VCaP (cell line): ENCODE results near the gene NFIB.

ENCODE experiments used
- H3K27ac ChIP-seq: fragments of 450-650 bp; 2 replicates; pipeline ENCODE4 v1.5.1; 2017
- CTCF ChIP-seq: fragments of 450-650 bp; conservative IDR thresholded peaks from 2 replicates; pipeline ENCODE4 v1.5.1; 2017; ENCODE audit warnings: mild to moderate bottlenecking, moderate library complexity

Gene NFIB

DNA sequence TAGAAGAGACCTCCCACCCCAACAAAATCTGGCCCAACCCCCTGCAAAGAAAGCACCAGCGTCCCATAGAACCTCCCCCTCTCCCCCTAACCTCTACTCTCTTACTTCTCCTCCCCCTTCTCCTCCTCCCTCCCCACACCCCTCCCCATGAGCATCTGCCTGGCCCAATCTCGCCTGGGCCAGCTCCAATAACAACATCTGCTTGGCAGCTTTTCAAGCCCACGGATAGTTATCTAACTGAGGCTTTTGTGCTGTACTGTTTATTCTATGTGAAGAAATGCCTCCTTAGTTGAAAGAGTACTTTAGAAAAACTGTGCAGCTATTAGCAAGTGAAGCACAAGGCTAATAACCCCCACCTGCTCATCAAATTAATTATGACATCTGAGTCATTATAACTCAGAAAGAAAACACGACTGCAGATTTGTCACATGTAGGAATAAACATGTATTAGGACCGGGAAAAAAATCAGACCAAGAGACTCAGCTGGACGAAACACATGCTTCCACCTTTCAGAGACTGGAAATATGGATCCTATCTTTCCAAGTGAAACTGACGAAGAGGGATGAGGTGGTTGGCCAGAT, 42.8 kb downstream of the NFIB start:
- no peak for TF ChIP-seq CTCF
- H3K27ac ChIP-seq: no peak overlapping the region

DNA sequence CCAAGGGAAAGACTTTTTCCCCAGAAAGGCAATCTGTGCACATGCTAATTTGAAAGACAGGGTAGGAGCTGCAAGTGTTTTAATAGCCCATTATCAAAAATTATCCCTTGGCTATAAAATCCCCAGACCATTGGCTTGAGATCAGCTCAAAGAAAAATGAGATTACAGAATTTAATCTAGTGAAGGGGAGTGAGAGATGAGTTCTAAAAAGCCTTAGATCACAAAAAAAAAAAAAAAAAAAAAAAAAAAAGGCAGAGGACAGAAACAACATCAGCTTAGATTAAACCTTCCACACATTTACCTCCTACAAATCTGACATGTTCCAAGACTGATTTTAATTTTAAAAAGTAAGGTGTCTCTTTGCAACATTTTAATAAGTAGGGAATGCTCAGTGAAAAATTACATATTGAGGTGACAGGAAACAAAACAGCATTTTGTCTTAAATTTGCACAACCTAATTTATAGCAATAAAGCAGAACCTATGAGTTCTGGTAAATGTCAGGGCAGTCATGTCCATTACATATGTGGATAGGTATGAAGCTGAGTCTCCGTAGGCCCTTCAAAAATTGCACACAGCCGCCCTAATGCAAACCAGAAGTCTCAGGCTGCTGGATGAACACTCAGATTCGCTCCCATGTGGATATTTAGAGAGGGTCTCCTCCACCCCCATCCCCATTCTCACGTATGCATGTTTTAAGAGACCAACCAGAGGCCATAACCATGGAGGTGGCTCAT, 43.4 kb downstream of the NFIB start:
- no peak overlapping the region for H3K27ac ChIP-seq
- TF ChIP-seq CTCF: no peak

GRCh38 chr9:14269916-14270315, 44.0 kb downstream of the NFIB start:
- TF ChIP-seq CTCF: no peak

DNA sequence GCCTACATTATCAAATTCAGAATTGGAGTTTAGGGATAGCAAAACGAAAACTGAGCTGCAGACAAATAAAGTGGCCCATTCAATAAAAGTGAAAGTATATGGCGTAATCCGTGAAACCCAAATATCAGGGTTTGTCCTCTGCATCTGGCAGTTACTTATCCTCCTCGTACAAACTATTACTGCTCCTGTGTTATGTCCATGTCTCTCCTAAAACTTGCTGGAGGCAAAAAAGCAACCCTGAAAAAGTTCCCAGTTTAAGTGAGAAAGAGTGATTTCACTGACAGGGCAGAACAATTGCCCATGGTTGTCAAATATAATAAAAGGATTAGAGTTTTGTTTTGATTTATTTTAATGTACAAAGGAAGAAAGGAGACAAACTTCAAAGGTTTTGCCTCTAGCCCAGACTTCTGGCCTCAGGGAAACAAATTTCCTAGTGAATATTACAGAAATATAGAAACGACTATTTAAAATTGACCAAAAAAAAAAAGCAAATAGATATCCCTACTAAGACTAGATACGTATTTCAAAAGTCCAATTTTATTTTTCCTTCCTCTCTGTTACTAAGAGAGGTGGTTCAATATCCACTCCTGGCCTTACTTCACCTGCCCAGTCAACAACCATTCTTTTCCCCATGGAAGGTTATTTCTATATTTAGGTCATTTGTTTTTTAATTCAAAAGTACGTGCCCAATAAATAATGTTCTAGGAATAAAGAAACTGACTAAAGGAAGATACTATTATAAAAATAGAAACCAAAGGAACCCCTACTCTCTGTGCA, 50.0 kb downstream of the NFIB start:
- no peak overlapping the region for H3K27ac ChIP-seq
- TF ChIP-seq CTCF: no peak

More at GRCh38 chr9:14269916-14270315, 44.0 kb downstream of the NFIB start:
- H3K27ac ChIP-seq: no peak overlapping the region

- H3K27ac ChIP-seq: peak overlapping the region; percentile 3; the same call in 1 of the 2 replicates
- TF ChIP-seq CTCF: no peak
Observed at GRCh38 chr9:14262827-14263226, 51.1 kb downstream of the NFIB start.

GRCh38 chr9:14261616-14262015, 52.3 kb downstream of the NFIB start:
- TF ChIP-seq CTCF: no peak
- 0 out of 2 replicates have a peak overlapping the region, but pooled peaks have one; percentile 3 for H3K27ac ChIP-seq

DNA sequence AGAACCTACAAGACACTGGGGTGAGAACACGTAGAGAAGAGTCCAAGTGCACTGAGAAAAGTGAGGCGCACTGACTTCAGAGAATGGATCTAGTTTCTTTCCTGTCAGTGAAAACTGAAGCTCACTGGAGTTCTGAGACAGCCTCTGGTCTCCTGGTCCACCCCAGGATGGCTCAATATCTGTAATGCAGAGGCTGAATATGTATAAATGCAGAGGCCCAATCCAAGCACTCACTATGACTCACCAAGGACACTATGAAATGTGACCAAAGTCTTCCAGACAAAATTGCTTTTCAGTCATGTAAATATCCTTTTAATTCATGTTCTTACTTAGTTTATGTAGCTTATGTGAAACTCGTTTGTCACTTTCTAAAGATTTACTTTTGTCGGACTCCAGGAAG, 53.8 kb downstream of the NFIB start:
- no peak for TF ChIP-seq CTCF
- H3K27ac ChIP-seq: no peak overlapping the region
